Activated T-cell treated with anti-CD3 and anti-CD28 coated beads for 48 hours (primary cell): Measurements from ENCODE around the gene DIP2C.
"Not testable (repeated sequence)": the region's sequence is repeated elsewhere in the genome, so short reads cannot be mapped to it uniquely, and the experiment has no call there.

Source experiments
- DNase-seq: peaks from one replicate; pipeline ENCODE4 v3.0.0-alpha.2; 2020; ENCODE audit warnings: low read depth

The DIP2C gene

GRCh38 chr10:266974-267425, 422.5 kb downstream of the DIP2C start:
- DNase-seq: no peak

- not testable (repeated sequence) for DNase-seq
Measured at GRCh38 chr10:265816-266588, 423.5 kb downstream of the DIP2C start.

DNA sequence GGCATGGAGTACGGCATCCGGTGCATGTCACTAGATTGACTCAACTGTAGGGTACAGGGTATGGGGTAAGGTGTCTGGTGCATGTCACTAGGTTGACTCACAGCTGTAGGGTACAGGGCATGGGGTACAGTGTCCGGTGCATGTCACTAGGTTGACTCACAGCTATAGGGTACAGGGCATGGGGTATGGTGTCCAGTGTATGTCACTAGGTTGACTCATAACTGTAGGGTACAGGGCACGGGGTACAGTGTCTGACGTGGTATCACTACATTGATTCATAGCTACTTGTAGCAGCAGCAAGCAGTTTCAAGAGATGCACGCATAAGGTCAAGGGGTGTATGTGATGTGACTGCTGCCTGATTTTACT, 424.4 kb downstream of the DIP2C start:
- not testable (repeated sequence) for DNase-seq

DNA sequence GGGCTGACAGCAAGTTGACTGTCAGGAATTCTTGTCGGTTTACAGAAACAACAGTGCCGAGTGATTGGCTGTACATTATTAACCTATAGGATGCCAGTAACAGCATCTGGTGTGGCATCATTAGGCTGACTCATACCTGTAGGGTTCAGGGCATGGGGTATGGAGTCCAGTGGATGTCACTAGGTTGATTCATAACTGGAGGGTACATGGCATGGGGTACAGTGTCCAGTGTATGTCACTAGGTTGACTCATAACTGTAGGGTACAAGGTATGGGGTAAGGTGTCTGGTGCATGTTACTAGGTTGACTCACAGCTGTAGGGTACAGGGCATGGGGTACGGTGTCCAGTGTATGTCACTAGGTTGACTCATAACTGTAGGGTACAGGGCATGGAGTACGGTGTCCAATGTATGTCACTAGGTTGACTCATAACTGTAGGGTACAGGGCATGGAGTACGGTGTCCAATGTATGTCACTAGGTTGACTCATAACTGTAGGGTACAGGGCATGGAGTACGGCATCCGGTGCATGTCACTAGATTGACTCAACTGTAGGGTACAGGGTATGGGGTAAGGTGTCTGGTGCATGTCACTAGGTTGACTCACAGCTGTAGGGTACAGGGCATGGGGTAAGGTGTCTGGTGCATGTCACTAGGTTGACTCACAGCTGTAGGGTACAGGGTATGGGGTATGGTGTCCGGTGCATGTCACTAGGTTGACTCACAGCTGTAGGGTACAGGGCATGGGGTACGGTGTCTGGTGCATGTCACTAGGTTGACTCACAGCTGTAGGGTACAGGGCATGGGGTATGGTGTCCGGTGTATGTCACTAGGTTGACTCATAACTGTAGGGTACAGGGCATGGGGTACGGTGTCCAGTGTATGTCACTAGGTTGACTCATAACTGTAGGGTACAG, 425.1 kb downstream of the DIP2C start:
- DNase-seq: not testable (repeated sequence)

- no peak for DNase-seq
Measured at GRCh38 chr10:260819-261429, 428.5 kb downstream of the DIP2C start.

DNA sequence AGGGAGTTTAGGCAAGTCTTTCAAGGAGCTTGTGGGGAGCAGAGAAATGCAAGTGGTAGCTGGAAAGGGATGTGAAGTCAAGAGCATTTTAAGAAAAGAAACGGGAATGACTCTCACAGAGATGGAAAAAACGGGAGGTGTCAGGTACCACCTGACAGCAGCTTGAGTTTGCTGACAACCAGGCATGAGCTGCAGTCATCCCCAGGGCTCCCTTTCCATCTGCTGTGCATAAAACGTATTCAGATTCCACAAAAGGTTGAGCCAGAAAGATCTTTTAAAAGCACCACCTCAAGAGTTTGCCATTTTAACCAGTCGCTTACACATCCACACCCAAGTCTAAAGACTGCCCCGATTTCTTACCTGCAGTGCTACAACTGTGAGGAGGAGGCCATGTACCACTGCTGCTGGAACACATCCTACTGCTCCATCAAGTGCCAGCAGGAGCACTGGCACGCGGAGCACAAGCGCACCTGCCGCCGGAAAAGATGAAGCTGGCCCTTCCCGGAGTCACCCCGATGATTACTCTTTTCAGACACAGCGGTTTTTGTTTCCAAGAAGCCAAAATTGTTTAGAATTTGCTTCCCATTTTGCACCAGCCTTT, 437.4 kb downstream of the DIP2C start:
- no peak for DNase-seq

- no peak for DNase-seq
Measured at GRCh38 chr10:248307-248706, 441.2 kb downstream of the DIP2C start.

GRCh38 chr10:247480-247879, 442.0 kb downstream of the DIP2C start:
- no peak for DNase-seq

DNA sequence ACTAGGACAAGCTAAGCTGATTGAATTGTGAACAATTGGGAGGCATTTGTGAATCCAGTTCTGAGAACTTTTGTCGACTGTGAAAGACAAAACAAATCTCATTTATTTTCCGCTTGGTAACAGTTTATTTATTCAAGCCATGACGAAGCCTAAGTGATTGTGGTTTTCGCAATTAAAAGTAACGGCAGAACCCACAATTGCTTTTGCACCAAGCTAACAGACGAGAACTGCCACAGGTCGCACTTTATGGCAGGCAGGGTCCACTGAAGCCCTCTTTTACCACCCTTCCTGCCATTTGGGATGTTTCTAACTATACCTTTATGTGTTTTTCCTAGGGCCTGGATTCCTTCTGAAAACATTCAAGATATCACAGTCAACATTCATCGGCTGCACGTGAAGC, 443.0 kb downstream of the DIP2C start:
- no peak for DNase-seq

DNA sequence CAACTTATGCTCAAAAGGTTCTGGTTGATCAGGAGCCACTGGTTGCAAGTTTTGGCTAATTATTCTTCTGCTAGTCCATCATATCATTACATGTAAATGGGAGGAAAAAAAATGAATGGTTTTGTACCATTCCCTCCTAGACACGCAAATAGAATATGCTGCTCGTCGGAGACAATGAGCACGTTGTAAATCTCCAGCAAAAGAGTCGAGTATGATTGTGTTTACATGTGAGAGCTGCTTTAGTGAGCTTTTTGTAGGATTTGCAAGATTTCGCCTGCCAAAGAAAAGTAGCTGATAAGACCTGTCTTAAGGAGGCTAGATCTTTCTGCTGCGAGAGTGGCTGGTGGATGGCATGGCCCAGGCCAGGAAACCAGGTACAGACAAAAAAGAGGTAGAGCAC, 445.2 kb downstream of the DIP2C start:
- DNase-seq: no peak

GRCh38 chr10:241966-242643, 447.4 kb downstream of the DIP2C start:
- no peak for DNase-seq

DNA sequence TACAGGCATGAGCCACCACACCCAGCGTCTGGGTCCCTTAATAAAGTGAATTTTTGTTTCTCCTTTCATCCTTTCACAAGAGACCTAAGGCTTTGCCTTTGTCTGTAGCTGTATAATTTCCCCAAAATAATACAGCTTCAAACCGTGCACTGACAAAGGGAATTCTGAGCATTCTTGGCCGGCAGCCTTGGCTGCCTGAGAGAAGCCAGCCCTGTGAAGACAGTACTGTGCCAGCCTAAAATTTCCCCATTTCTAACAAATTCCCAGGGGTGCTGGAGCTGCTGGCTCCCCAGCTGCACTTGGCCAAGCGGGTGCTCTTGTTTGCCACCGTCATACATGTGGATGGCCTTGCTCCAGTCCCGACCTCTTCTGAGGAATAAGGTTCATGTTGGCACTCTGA, 448.0 kb downstream of the DIP2C start:
- no peak for DNase-seq

DNA sequence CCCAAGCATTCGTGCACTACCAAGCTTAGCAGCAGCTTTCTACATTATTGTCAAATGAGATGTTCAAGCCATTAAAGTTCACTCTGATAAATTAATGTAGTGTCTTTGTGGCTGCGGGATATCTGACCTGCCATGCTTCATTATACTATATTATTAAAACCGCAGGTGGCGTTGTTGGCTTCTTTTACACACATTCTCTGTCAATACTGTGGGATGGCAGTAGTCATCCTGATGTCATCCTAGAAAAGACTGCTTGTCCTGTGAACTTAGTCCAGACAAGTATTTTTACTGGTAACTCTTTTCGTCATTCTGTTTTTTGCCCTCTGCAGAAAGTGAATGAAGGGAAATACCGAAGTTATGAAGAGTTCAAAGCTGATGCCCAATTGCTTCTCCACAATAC, 450.4 kb downstream of the DIP2C start:
- no peak for DNase-seq

DNA sequence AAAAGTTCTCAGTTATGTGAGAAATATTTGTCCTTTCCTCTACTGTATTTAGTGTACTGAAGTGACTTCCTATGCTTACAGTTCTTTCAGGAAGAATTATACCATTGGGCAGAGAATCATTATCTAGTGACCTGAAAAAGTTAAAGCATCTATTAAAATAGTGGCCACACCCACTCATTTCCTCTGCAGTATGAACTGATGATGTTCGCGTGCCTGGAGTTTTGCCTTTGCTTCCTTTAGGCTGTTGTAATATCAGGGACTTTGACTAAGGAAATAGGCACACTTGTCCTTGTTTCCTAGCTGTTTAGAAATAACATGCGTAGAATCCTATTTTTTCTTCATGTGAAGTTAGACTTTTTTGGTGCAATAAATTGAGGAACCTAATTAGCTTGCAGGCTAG, 453.6 kb downstream of the DIP2C start:
- no peak for DNase-seq

DNA sequence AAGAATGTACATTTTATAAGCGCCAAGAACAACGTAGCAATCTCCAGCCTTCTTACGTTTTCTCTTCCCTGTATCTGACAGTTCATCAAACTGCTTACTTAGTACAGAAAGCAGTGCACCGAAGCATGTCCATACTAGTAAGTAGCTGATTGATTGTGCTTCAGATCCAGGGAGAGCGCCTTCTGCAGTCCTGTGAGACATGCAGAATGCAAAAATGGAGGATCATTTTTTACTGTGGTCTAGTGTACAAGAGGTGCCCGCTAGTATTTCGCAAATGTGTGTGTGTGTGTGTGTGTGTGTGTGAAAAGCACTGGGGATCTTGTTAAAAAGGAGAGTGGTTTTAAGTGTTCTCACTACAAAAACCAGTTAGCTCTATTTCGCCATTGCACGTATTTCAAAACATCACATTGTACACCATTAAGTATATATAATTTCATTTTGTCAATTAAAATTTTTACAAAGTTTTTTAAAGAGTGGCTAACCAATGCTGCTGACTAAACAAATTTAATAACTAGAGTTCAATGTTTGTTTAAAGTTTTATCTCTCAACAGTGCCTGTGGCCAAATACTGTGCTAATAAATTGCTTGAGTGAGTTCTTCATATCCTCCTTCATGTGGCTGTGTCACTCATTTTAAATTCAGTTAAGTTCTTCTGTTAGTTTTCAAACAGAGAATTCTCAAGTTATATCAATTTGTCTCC, 454.6 kb downstream of the DIP2C start:
- no peak for DNase-seq

DNA sequence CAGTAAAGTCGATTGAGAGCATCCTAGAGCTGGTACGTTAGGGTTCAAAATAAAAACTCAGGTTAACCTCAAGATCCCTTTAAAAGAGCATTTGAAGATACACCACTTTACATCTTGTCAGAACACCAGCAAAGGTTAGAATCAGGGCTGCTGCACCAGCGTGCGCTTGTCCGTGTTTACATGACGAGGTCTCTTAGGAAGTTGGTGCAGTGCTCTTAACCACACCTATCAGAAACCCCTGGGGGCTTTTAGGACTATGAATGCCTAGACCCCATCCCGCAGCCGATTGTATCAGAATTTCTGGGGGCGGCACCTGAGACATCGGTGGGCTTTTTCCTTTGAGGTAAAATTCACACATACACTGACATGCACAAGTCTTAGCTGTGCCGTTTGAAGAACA, 456.6 kb downstream of the DIP2C start:
- no peak for DNase-seq

DNA sequence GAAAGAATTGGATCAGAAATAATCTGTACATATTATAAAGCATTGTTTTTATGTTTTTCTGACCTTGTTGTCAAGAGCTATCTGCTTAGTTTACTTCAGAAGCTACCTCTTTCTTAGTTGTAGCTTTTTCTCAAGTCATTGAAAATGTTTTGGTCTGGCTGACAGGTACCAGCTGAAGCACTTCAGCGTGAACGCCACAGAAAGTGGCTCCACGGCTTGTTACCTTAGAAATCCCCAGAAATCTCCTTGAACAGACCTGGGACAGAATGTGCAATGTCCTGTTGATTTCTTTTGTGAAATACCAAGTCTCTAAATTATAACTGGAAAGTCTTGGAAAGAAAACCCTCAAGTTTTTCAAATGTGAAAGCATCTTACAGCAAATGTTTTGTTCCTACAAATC, 457.4 kb downstream of the DIP2C start:
- DNase-seq: no peak

DNA sequence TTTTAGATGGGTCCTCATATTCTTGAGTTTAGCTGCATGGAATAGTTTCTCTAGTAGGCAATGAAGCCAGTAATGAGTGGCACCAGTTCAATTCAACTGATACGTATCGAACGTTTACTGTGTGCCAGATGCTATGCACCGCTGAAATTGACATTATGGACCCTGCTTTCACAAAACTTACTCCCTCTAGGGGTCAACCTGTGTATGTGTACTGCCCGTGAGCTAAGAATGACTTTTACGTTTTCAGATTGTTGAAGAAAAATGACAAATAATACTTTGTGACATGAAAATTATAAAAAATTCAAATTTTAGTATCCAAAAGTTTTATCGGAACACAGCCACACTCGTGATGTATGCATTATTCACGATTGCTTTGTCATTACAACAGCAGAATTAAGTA, 458.7 kb downstream of the DIP2C start:
- DNase-seq: no peak

DNA sequence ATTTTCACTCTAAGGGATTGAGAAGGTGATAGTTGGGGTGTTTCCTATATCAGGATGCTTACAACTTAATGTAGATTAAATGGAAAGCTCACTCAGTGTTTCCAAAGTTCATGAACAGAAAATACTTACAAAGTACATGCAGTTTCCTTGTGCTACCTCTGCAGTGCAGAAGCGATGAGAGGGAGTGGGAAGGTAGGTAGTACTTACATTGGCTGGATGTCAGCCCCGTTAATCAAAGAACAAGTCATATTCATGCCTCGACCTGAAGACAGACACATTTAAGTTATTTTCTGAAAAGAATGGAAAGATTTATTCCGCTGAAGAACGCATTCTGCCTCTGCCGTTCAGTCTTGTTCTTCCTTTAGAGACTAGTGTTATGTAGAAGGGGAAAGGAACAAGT, 461.1 kb downstream of the DIP2C start:
- DNase-seq: no peak

GRCh38 chr10:227014-227413, 462.5 kb downstream of the DIP2C start:
- DNase-seq: no peak

DNA sequence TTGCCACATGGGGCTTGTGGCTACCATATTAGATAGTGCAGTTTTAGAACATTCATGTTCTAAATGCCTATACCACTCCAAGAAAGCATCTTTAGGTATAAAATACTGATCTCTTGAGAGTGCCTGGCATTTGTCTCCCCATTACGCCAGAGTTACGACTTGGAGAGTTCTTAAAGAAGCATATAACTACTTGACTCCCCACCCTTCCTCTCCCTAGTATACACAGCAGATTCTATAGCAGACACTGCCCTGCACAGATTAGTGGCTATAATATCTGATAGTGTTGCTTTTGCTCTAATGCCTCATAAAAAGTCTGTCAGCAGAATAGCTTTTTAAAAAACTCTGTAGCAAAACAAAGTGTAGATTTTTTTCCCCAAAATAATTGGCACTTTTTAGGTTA, 463.4 kb downstream of the DIP2C start:
- no peak for DNase-seq
